ENCODE results near the gene MTOR. TPM values are rescaled to one million over a fixed set of nuclear protein-coding genes. Genes with fewer than 3 reads are reported as not detected.
"Not testable (repeated sequence)": the region's sequence is repeated elsewhere in the genome, so short reads cannot be mapped to it uniquely, and the experiment has no call there.

The MTOR gene
- total RNA-seq, 8 experiments from 2014 or later = 27.9 to 59.9 (median 51.2) TPM

DNA sequence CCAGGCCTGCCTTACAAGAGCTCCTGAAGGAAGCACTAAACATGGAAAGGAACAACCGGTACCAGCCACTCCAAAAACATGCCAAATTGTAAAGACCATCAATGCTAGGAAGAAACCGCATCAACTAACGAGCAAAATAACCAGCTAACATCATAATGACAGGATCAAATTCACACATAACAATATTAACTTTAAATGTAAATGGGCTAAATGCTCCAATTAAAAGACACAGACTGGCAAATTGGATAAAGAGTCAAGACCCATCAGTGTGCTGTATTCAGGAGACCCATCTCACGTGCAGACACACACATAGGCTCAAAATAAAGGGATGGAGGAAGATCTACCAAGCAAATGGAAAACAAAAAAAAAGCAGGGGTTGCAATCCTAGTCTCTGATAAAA lies 99.6 kb downstream of the MTOR start:
- in situ Hi-C loops (cut with MboI; ENCODE audit: low pct_unique_long_range_greater_than_20kb in 2 of 9, low sequenced_read_pairs in 9 of 9, unreplicated experiment in 9 of 9); H3K27ac ChIP-seq; H3K4me3 ChIP-seq; ATAC-seq (replicated peaks in 6 of 8): not testable (repeated sequence)
- WGBS, 10 experiments = no CpG with 5 or more reads among the region's 4 CpGs
- peaks cover 0 to 16% of the 10 kb centered on the region in 2 donors for H3K4me1 ChIP-seq (replicated peaks in 1 of 2)

DNA sequence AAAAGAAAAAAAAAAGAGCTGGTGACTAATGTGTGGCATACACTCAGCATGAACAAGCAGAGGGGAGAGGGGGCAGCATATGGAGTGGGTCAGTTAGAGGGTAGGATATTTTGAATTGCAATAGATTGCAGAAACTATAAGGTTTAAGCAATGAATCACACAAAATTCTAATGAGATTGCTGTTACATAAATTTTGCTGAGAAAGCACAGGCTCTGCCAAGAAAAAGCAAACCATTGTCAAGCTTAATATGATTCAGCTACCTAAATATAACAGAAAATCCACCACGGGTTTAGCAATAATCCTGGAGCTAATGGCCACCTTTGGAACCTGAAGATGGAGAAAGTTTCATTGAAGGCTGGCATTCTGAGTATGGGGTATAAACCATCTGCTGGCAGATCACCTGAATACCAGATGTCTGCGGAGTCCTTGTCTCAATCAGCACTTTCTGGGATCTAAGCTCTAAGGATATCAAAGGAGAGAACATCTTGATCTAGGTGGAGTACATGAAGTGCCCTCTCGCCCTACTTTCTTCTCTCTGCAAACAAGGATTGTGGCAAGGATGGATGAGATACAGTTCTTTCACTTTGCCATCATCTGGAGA lies 103.5 kb downstream of the MTOR start:
- H3K4me3 ChIP-seq = no peak overlapping the region
- WGBS, 10 experiments = 18 to 100% (median 78%) methylated on average over 1 to 3 of the region's 3 CpGs; no CpG with 5 or more reads in 3 of the 10 experiments
- H3K27ac ChIP-seq = peak overlapping the region in 1 of 2 donors; percentile 45
- in situ Hi-C loops (cut with MboI; ENCODE audit: low pct_unique_long_range_greater_than_20kb in 2 of 9, low sequenced_read_pairs in 9 of 9, unreplicated experiment in 9 of 9) = no loop called here
- ATAC-seq (replicated peaks in 6 of 8) = peak; percentile 59 to 93 (median 79)
- H3K4me1 ChIP-seq (replicated peaks in 1 of 2) = peaks cover 0 to 24% of the 10 kb centered on the region in 2 donors

DNA sequence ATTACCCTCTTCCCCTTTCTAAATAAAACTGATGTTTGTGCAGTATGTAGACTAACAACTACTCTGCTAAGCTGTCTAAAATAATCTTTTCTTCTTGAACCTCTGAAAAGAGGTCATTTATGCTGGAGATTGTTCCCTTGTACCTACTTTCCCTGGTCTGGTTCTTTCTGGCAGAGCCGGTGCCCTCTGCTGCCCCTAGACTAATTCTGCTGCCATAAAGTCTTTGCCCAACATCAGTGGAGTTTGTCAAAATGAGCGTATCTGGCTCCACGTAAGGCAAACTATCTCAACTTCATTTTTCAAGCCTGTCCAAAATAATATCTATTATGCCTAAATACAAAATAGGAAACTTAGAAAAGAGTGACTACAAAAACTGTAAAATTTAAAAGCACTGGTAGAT lies 104.1 kb downstream of the MTOR start:
- ATAC-seq (replicated peaks in 6 of 8) = peak in 3 of 8 experiments; percentile 7 to 44 (median 15)
- in situ Hi-C loops (cut with MboI; ENCODE audit: low pct_unique_long_range_greater_than_20kb in 2 of 9, low sequenced_read_pairs in 9 of 9, unreplicated experiment in 9 of 9) = no loop called here
- Histone ChIP-seq H3K4me1 (replicated peaks in 1 of 2) (peaks cover 0 to 24% of the 10 kb centered on the region in 2 donors), H3K27ac (peak overlapping the region in 1 of 2 donors; percentile 27), H3K4me3 (no peak overlapping the region)
- WGBS, 10 experiments = 38 to 100% (median 89%) methylated on average over 1 to 3 of the region's 3 CpGs

DNA sequence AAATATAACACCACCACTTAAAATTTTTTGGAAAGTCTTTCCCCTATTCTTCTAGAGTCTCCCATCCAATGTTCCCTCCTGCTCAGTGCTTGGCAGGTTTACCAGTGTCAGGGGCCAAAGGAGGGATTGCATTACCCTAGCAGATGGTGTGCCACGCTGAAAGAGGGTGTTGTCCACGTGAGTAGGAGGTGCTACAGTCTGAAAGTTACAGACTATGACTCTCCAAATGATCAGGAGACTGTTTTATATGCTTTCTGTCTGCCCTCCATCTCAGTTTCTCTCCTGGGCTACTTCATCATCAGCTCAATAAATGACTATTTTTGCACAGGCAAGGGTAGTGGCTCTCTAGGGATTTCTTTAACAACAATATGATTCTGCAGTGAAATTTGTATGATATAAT lies 104.5 kb downstream of the MTOR start:
- no peak overlapping the region for H3K27ac ChIP-seq
- peaks cover 0 to 24% of the 10 kb centered on the region in 2 donors for H3K4me1 ChIP-seq (replicated peaks in 1 of 2)
- ATAC-seq (replicated peaks in 6 of 8) = peak; percentile 12 to 84 (median 61)
- no peak overlapping the region for H3K4me3 ChIP-seq
- in situ Hi-C loops (cut with MboI; ENCODE audit: low pct_unique_long_range_greater_than_20kb in 2 of 9, low sequenced_read_pairs in 9 of 9, unreplicated experiment in 9 of 9) = no loop called here
- WGBS, 10 experiments = 0 to 100% (median 54%) methylated on average over 1 to 2 of the region's 2 CpGs; no CpG with 5 or more reads in 3 of the 10 experiments

DNA sequence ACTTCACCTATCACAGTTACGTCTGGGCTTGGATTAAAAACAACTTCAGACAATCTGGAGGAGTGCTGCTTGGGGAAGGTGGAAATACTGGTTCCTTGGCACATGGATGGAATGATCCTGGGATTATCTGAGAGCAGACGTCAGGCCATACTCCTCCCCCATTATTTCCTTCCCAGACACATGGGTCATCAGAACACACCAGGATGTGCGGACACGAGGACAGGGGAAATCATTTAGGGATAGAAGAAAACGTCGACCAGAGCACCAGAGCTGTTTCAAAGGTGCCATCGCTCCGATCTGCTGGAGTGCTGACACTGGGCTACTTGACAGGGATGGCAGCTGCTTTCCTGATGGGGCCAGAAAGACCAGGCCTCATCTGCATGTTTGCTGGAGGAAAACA lies 105.0 kb downstream of the MTOR start:
- Histone ChIP-seq H3K27ac (no peak overlapping the region), H3K4me1 (replicated peaks in 1 of 2) (peaks cover 0 to 24% of the 10 kb centered on the region in 2 donors), H3K4me3 (no peak overlapping the region)
- 70 to 90% (median 85%) methylated on average over 1 to 8 of the region's 8 CpGs; no CpG with 5 or more reads in 3 of the 10 experiments for WGBS, 10 experiments
- in situ Hi-C loops (cut with MboI; ENCODE audit: low pct_unique_long_range_greater_than_20kb in 2 of 9, low sequenced_read_pairs in 9 of 9, unreplicated experiment in 9 of 9) = no loop called here
- ATAC-seq (replicated peaks in 6 of 8) = no peak

DNA sequence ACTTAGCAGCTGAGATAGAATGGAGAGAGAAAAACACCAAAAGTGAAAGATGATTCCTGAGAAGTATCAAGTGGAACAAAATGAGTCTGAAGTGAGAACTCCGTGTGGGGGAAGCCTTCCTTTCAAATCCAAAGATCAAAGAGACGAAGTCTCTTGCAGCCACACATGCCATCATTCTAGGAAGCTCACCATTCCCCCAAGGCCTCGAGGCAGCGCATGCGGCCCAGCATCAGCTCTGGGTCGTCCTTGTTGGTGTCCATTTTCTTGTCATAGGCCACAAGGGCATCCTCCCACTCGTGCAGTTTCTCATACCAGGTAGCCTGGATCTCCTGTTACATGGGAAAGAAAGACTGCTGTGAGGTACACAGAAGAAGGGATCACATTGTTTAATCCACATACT lies 105.4 kb downstream of the MTOR start:
- no peak for ATAC-seq (replicated peaks in 6 of 8)
- Histone ChIP-seq H3K4me3 (no peak overlapping the region), H3K27ac (no peak overlapping the region), H3K4me1 (replicated peaks in 1 of 2) (peaks cover 0 to 24% of the 10 kb centered on the region in 2 donors)
- WGBS, 10 experiments = 73 to 100% (median 93%) methylated on average over 1 to 7 of the region's 7 CpGs; no CpG with 5 or more reads in 2 of the 10 experiments
- in situ Hi-C loops (cut with MboI; ENCODE audit: low pct_unique_long_range_greater_than_20kb in 2 of 9, low sequenced_read_pairs in 9 of 9, unreplicated experiment in 9 of 9) = no loop called here

DNA sequence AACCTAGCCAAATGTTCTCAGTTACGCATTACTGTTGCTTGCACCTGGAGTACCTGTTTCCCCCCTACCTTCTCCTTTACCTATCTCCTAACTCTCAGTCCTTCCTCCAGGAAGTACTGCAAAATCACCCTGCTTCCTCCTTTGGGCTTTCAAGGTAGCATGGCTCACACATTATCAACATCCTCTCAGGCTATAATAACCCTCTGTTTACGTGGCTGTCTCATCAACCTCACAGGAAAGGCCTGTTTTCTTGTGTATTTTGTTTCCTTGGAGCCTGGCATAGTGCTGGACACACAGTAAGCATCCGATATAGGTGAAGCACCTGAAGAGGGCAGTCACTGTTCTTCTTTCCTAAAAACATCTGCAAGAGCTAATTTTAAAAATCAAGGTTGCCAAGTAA lies 105.9 kb downstream of the MTOR start:
- no peak overlapping the region for H3K27ac ChIP-seq
- 93 to 100% (median 98%) methylated on average over 2 to 3 of the region's 3 CpGs; no CpG with 5 or more reads in 2 of the 10 experiments for WGBS, 10 experiments

DNA sequence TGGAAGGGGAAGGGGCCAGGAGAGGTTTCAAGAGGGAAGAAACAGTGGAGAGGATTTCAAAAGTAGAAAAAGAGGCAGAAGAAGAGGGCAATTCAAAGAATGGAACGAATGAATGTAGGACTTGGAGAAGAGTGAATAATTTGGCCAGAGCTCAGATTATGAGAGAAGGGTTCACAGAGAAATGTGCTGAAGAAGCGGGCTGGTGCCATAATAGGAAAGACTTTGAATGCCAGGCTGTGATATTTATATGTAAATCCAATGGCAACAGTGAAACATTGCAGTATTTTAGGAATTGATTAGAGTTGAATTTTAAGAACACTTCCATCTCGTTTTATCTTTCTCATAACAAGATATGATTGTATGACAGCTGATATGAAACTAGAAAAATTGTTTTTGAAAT lies 109.2 kb downstream of the MTOR start:
- WGBS, 10 experiments = 80 to 100% (median 95%) methylated on average over 2 to 3 of the region's 3 CpGs
- Histone ChIP-seq H3K4me3 (no peak overlapping the region), H3K27ac (no peak overlapping the region), H3K4me1 (replicated peaks in 1 of 2) (peaks cover 0 to 12% of the 10 kb centered on the region in 2 donors)
- in situ Hi-C loops (cut with MboI; ENCODE audit: low pct_unique_long_range_greater_than_20kb in 2 of 9, low sequenced_read_pairs in 9 of 9, unreplicated experiment in 9 of 9) = no loop called here
- no peak for ATAC-seq (replicated peaks in 6 of 8)

More for the DNA sequence above, 105.9 kb downstream of the MTOR start:
- peaks cover 0 to 24% of the 10 kb centered on the region in 2 donors for H3K4me1 ChIP-seq (replicated peaks in 1 of 2)
- no peak overlapping the region for H3K4me3 ChIP-seq
- in situ Hi-C loops (cut with MboI; ENCODE audit: low pct_unique_long_range_greater_than_20kb in 2 of 9, low sequenced_read_pairs in 9 of 9, unreplicated experiment in 9 of 9) = no loop called here
- ATAC-seq (replicated peaks in 6 of 8) = no peak

DNA sequence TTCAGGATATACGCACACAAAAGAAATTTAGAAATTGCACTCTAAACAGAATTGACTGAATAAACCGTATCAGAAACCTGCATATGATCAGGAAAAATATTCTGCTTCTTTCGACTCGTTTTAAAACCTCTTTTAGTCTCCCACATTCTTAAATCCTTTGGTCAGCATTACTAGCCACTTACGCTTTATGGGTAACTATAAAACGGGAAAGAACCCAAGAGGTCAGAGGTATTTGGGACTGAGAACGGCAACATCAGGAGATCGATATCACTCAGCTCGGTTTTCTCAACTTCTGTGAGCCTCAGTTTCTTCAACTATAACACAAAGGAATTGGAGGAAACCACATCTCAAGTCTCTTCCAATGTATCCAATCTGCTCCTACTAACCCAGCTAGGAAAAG lies 109.6 kb downstream of the MTOR start:
- no peak for ATAC-seq (replicated peaks in 6 of 8)
- in situ Hi-C loops (cut with MboI; ENCODE audit: low pct_unique_long_range_greater_than_20kb in 2 of 9, low sequenced_read_pairs in 9 of 9, unreplicated experiment in 9 of 9) = no loop called here
- Histone ChIP-seq H3K4me1 (replicated peaks in 1 of 2) (peaks cover 0 to 8% of the 10 kb centered on the region in 2 donors), H3K4me3 (no peak overlapping the region), H3K27ac (no peak overlapping the region)
- 77 to 100% (median 96%) methylated on average over 3 to 9 of the region's 9 CpGs; no CpG with 5 or more reads in 1 of the 10 experiments for WGBS, 10 experiments

DNA sequence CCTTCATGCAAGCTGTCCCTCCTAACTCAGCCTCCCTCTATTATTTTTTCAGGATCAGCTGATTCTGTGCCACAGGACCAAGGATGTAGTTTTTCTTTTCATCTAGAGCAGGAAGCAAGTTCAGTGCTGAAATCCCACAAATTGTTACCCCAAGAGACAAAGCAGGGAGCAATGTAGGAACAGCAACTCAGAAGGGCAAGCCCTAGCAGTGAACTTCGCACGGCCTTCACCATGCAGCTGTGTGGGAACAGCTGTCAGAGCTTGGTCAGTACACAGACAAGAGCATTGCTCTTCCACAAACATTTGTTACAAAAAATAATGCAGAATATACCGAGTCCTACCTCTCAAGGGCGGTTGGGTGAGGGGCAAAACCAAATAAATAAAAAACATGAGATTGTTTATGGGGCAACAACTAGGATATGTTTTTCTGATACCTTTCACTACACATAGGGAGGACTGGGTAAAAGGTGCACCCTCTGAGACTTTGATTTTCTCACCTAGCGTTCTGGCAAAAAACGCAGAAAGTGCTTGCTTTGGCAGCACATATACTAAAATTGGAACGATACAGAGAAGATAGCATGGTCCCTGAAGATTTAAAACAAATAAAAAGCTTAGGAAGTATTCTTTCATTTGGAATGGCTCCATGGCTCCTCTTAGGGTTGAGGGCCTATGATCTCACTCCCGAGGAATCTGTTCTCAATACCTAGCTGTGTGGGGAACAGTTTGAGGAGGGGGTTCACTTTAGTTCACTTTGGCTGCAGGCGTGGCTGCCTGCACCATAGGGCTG lies 110.3 kb downstream of the MTOR start:
- H3K4me1 ChIP-seq (replicated peaks in 1 of 2) = peaks cover 0 to under 1% of the 10 kb centered on the region in 2 donors
- ATAC-seq (replicated peaks in 6 of 8) = no peak
- no peak overlapping the region for H3K27ac ChIP-seq
- in situ Hi-C loops (cut with MboI; ENCODE audit: low pct_unique_long_range_greater_than_20kb in 2 of 9, low sequenced_read_pairs in 9 of 9, unreplicated experiment in 9 of 9) = no loop called here
- no peak overlapping the region for H3K4me3 ChIP-seq
- 92 to 100% (median 97%) methylated on average over 2 to 9 of the region's 9 CpGs; no CpG with 5 or more reads in 1 of the 10 experiments for WGBS, 10 experiments

DNA sequence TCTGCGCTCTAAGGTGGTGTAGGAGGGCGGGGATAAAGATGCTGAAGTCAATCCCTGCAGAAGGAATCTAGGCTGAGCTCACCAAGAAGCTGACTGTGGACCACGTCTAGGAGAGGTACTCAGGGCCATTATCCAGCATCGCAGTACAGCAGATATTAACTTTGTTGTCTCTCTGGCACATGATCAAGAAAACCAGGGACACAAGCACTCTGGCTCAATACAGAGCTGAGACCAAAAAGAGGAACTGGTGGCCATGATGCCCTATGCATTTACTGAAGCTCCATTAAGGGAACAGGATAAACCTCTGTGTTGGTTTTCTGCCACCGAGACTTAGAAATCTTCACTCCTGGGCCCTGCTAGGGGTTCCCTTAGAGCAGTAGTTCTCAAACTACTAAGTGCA lies 111.2 kb downstream of the MTOR start:
- in situ Hi-C loops (cut with MboI; ENCODE audit: low pct_unique_long_range_greater_than_20kb in 2 of 9, low sequenced_read_pairs in 9 of 9, unreplicated experiment in 9 of 9) = no loop called here
- H3K4me3 ChIP-seq = no peak overlapping the region
- WGBS, 10 experiments = 72 to 100% (median 100%) methylated on average over 1 to 5 of the region's 5 CpGs; no CpG with 5 or more reads in 1 of the 10 experiments
- no peaks in the 10 kb centered on the region for H3K4me1 ChIP-seq (replicated peaks in 1 of 2)
- no peak overlapping the region for H3K27ac ChIP-seq
- no peak for ATAC-seq (replicated peaks in 6 of 8)

DNA sequence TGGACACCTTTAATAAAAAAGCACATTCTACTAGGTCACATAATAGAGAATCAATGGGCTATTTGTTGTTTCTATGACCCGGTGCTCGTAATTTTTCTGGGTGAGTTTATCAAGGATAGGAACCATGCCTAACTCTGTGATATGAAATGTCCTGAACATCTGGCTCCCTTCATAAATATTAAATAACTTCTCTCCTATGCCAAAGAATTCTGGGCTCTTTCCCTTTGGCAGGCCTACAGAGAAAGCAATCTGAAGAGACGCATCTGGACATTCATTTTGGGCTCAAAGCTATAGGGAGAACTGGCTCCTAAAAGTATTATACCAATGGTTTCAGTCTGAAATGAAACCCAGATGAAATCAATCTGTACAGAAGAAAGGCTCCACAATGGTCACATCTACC lies 112.0 kb downstream of the MTOR start:
- Histone ChIP-seq H3K4me3 (no peak overlapping the region), H3K4me1 (replicated peaks in 1 of 2) (no peaks in the 10 kb centered on the region), H3K27ac (no peak overlapping the region)
- no peak for ATAC-seq (replicated peaks in 6 of 8)
- in situ Hi-C loops (cut with MboI; ENCODE audit: low pct_unique_long_range_greater_than_20kb in 2 of 9, low sequenced_read_pairs in 9 of 9, unreplicated experiment in 9 of 9) = no loop called here
- WGBS, 10 experiments = 72 to 100% (median 97%) methylated on average over 1 to 3 of the region's 3 CpGs; no CpG with 5 or more reads in 3 of the 10 experiments

DNA sequence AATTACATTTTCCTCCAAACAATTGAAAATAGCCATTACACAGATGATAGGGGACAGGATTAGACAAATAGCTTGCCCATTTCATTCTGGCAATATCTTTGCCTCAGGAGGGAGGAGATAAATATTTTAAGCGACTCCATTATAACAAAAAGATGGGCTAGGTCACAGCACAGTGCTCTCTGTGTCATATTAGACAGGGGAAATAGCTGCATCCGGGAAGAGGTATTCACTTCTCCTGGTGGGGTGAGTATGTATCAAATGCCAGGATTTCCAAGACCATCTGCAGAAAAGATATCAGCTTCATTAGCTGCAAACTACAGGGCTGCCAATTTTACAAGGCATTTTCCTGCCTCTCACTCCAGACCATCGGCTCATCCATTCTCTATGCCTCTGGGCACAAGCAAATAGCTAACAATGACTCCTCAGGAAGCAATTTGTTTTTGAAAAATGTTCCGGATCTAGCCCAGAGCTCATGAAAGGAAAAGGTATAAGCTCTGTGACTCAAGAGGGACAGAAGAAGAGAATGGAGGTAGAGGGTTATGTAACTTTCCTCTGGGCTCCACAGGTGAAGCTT lies 115.1 kb downstream of the MTOR start:
- in situ Hi-C loops (cut with MboI; ENCODE audit: low pct_unique_long_range_greater_than_20kb in 2 of 9, low sequenced_read_pairs in 9 of 9, unreplicated experiment in 9 of 9) = loop anchor here in 1 of 9 experiments (25.0 kb wide), 1 partner anchor 90 kb away; no protein-coding TSS in a partner anchor
- H3K4me1 ChIP-seq (replicated peaks in 1 of 2) = no peaks in the 10 kb centered on the region
- ATAC-seq (replicated peaks in 6 of 8) = no peak
- 33 to 89% (median 71%) methylated on average over 1 to 4 of the region's 4 CpGs; no CpG with 5 or more reads in 1 of the 10 experiments for WGBS, 10 experiments
- no peak overlapping the region for H3K27ac ChIP-seq
- H3K4me3 ChIP-seq = no peak overlapping the region

All from motor neuron (in vitro differentiated cells).